SK-N-SH treated with all-trans-retinoic acid at 6 μM for 48 hours (cell line): ENCODE measurements around the gene UBE2V1.

ENCODE experiments used
- BACH2 ChIP-seq: fragments of 250-450 bp; sonication (Bioruptor Pico); IDR thresholded peaks from 2 replicates; pipeline ENCODE4 v1.9.0; 2021; ENCODE audit warnings: mild to moderate bottlenecking, borderline replicate concordance
- ESRRG ChIP-seq: fragments of 250-450 bp; sonication (Bioruptor Pico); IDR thresholded peaks from 2 replicates; pipeline ENCODE4 v1.6.1; 2021; ENCODE audit warnings: mild to moderate bottlenecking
- PATZ1 ChIP-seq: fragments of 250-450 bp; sonication (Bioruptor Pico); IDR thresholded peaks from 2 replicates; pipeline ENCODE4 v1.8.0; 2020; ENCODE audit warnings: mild to moderate bottlenecking, moderate library complexity, borderline replicate concordance
- ZFP30 ChIP-seq: fragments of 450-650 bp; formaldehyde crosslinking; IDR thresholded peaks from 2 replicates; pipeline ENCODE4 v1.5.0; 2022; ENCODE audit warnings: mild to moderate bottlenecking, moderate library complexity

DNA sequence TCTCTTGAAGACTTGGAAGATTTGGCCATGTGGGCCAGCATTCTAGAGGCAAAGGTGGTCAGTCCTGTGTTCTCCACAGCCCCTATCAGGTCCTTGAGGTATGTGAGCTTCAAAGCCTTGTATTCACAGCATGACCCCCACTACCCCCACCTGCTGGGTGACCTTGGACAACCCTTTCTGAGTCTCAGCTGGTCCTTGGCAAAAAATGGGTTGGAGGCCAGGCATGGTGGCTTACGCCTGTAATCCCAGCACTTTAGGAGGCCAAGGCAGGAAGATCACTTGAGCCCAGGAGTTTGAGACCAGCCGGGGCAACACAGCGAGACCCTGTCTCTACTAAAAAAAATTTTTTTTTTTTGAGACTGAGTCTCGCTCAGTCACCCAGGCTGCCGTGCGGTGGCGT lies 42.6 kb downstream of the UBE2V1 start:
- TF ChIP-seq PATZ1 (CRISPR knock-in tag): no peak
- TF ChIP-seq BACH2 (CRISPR knock-in tag): no peak
- no peak for TF ChIP-seq ZFP30 (CRISPR knock-in tag)
- TF ChIP-seq ESRRG (CRISPR knock-in tag): no peak
